Mesenchymal stem cell (in vitro differentiated cells and primary cell): ENCODE results near the gene DPP10.

ENCODE experiments used
- DNase-seq: peaks from one replicate; pipeline ENCODE4 v3.0.0-alpha.2; 2013
- H2AFZ ChIP-seq: one replicate; pipeline ENCODE4 v1.6.1; 2013; ENCODE audit warnings: low read depth, mild to moderate bottlenecking, control low read depth, inconsistent platforms, low read length, moderate library complexity
- H2AK5ac ChIP-seq: 2 replicates; pipeline ENCODE4 v1.6.1; 2013; ENCODE audit warnings: low read length, moderate library complexity, mild to moderate bottlenecking, inconsistent platforms; ENCODE audit not compliant: severe bottlenecking
- H2BK120ac ChIP-seq: one replicate; pipeline ENCODE4 v1.6.1; 2013; ENCODE audit warnings: low read depth, mild to moderate bottlenecking, inconsistent platforms, low read length, moderate library complexity
- H2BK12ac ChIP-seq, 2 experiments: one replicate each; pipeline ENCODE4 v1.6.1; 2013; ENCODE audit warnings: inconsistent platforms in 2 of 2, low read length in 2 of 2, mild to moderate bottlenecking in 2 of 2, moderate library complexity in 2 of 2, control low read depth in 1 of 2
- H2BK15ac ChIP-seq: one replicate; pipeline ENCODE4 v1.6.1; 2013; ENCODE audit warnings: mild to moderate bottlenecking, low read depth, inconsistent platforms; ENCODE audit not compliant: poor library complexity, severe bottlenecking
- H2BK5ac ChIP-seq: 2 replicates; pipeline ENCODE4 v1.6.1; 2013; ENCODE audit warnings: low read depth, mild to moderate bottlenecking, low read length, control low read depth, inconsistent platforms; ENCODE audit not compliant: poor library complexity, severe bottlenecking
- H3K14ac ChIP-seq, 2 experiments: one replicate each; pipeline ENCODE4 v1.6.1; 2013; ENCODE audit warnings: inconsistent platforms in 2 of 2, low read length in 2 of 2, control low read depth in 1 of 2, mild to moderate bottlenecking in 1 of 2, moderate library complexity in 1 of 2
- H3K18ac ChIP-seq, 2 experiments: one replicate each; pipeline ENCODE4 v1.6.1; 2013; ENCODE audit warnings: inconsistent platforms in 2 of 2, low read length in 2 of 2, control low read depth in 1 of 2, low read depth in 1 of 2, mild to moderate bottlenecking in 1 of 2
- H3K23ac ChIP-seq, 2 experiments: one replicate each; pipeline ENCODE4 v1.6.1; 2013; ENCODE audit warnings: inconsistent platforms in 2 of 2, low read length in 2 of 2, mild to moderate bottlenecking in 2 of 2, moderate library complexity in 2 of 2, control low read depth in 1 of 2
- H3K27ac ChIP-seq: 2 replicates; pipeline ENCODE4 v1.5.1; 2013; ENCODE audit warnings: mild to moderate bottlenecking, moderate library complexity, low read length, control low read depth, inconsistent platforms; ENCODE audit not compliant: poor library complexity, severe bottlenecking
- H3K27me3 ChIP-seq, 2 experiments: 2 replicates each; pipeline versions ENCODE4 v1.6.1 to v1.7.0; 2013; ENCODE audit warnings: low read length in 2 of 2, mild to moderate bottlenecking in 2 of 2, moderate library complexity in 2 of 2, control low read depth in 1 of 2, inconsistent platforms in 1 of 2; ENCODE audit not compliant: control insufficient read depth in 1 of 2, insufficient read depth in 1 of 2
- H3K36me3 ChIP-seq, 2 experiments: 2 replicates each; pipeline versions ENCODE4 v1.6.1 to v1.7.0; 2013; ENCODE audit warnings: low read length in 2 of 2, control low read depth in 1 of 2, inconsistent platforms in 1 of 2, low read depth in 1 of 2, mild to moderate bottlenecking in 1 of 2; ENCODE audit not compliant: insufficient read depth in 2 of 2, control insufficient read depth in 1 of 2
- H3K4ac ChIP-seq, 2 experiments: one replicate each; pipeline ENCODE4 v1.6.1; 2013; ENCODE audit warnings: inconsistent platforms in 2 of 2, low read length in 2 of 2, mild to moderate bottlenecking in 2 of 2, moderate library complexity in 2 of 2, control low read depth in 1 of 2, low read depth in 1 of 2
- H3K4me1 ChIP-seq: 2 replicates; pipeline ENCODE4 v1.6.1; 2013; ENCODE audit warnings: low read depth, low read length, control low read depth; ENCODE audit not compliant: control insufficient read depth, insufficient read depth
- H3K4me2 ChIP-seq: 2 replicates; pipeline ENCODE4 v1.6.1; 2013; ENCODE audit warnings: low read length, mild to moderate bottlenecking, inconsistent platforms; ENCODE audit not compliant: poor library complexity, severe bottlenecking
- H3K4me3 ChIP-seq, 2 experiments: 2 replicates each; pipeline versions ENCODE4 v1.5.1 to v1.7.0; 2013; ENCODE audit warnings: low read length in 2 of 2, mild to moderate bottlenecking in 2 of 2, control low read depth in 1 of 2, low read depth in 1 of 2; ENCODE audit not compliant: insufficient read depth in 1 of 2
- H3K79me1 ChIP-seq: replicated peaks from 2 replicates; pipeline ENCODE4 v1.6.1; 2013; ENCODE audit warnings: mild to moderate bottlenecking, control low read depth, low read length, inconsistent platforms; ENCODE audit not compliant: poor library complexity, severe bottlenecking
- H3K9ac ChIP-seq: 2 replicates; pipeline ENCODE4 v1.7.0; 2013; ENCODE audit warnings: mild to moderate bottlenecking, low read length, moderate library complexity
- H3K9me3 ChIP-seq: 2 replicates; pipeline ENCODE4 v1.7.0; 2013; ENCODE audit warnings: mild to moderate bottlenecking, low read length; ENCODE audit not compliant: control insufficient read depth
- H4K8ac ChIP-seq: one replicate; pipeline ENCODE4 v1.6.1; 2013; ENCODE audit warnings: inconsistent platforms, mild to moderate bottlenecking, low read length, moderate library complexity
- H4K91ac ChIP-seq: one replicate; pipeline ENCODE4 v1.6.1; 2013; ENCODE audit warnings: mild to moderate bottlenecking, low read length, inconsistent platforms
- WGBS: methylation state at CpG from one replicate; pipeline ENCODE4 v1.1.7; 2013; ENCODE audit warnings: mixed read lengths; 5-methylcytosine and 5-hydroxymethylcytosine counted together

The DPP10 gene

DNA sequence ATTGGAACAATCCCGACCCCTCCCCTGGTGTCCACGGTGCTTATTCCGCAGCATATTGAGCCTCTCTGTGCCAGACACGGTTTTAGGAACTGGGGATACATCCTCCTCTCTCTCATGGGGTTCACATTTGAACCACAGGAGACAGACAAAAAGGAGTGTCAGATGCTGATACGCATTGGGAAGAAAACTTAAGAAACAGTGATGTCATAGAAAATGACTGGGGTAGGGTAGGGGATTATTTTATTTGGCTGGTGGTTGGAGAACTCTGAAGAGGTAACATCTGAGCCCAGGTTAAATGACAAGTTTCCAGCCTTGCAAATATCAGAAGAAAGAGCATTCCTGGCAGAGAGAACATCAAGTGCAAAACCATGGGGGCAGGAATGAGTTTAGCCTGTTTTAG is 344.5 kb downstream of the DPP10 start:
- no peak overlapping the region for H4K8ac ChIP-seq
- H3K79me1 ChIP-seq: no peaks in the 10 kb centered on the region
- no peak overlapping the region for H2AK5ac ChIP-seq
- no peak overlapping the region for H3K14ac ChIP-seq
- H3K27me3 ChIP-seq: no peaks in the 10 kb centered on the region
- H2BK12ac ChIP-seq: no peak overlapping the region
- no peaks in the 10 kb centered on the region for H3K9me3 ChIP-seq
- no peak overlapping the region for H2BK5ac ChIP-seq
- no peak overlapping the region for H3K4me2 ChIP-seq
- H3K4me1 ChIP-seq: no peaks in the 10 kb centered on the region
- no peak overlapping the region for H2AFZ ChIP-seq
- H2BK120ac ChIP-seq: no peak overlapping the region
- H3K4me3 ChIP-seq: no peak overlapping the region
- no peak overlapping the region for H3K4ac ChIP-seq
- no peak overlapping the region for H3K23ac ChIP-seq
- H3K9ac ChIP-seq: no peak overlapping the region
- H3K18ac ChIP-seq: no peak overlapping the region
- WGBS: 72% methylated on average over 5 of the region's 5 CpGs
- DNase-seq: no peak
- H2BK15ac ChIP-seq: no peak overlapping the region
- no peaks in the 10 kb centered on the region for H3K36me3 ChIP-seq
- H4K91ac ChIP-seq: no peak overlapping the region
- H3K27ac ChIP-seq: no peak overlapping the region

DNA sequence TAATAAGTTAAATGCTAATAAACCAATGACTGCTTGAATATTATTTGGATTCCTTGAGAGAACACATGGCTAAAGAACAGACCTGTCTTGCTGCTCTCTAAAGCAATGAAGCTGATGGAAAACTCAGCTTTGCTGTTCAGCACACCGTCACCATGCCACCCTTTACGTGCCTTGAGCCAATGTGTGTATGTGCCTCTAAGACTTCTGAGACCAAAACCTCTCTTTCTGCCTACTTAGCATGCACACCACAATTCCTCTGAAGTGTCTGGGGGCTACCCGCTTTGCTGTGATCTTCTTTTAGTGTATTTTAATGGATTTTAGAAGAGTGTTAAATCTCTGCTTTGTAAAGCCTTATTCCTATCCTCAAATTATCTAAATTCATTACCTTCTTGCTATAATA is 345.0 kb downstream of the DPP10 start:
- Histone ChIP-seq H3K4ac (no peak overlapping the region), H3K4me1 (no peaks in the 10 kb centered on the region), H3K9ac (no peak overlapping the region), H3K23ac (no peak overlapping the region), H3K4me2 (no peak overlapping the region), H2BK15ac (no peak overlapping the region), H2AFZ (no peak overlapping the region), H2BK5ac (no peak overlapping the region), H3K27ac (no peak overlapping the region), H3K9me3 (no peaks in the 10 kb centered on the region), H3K79me1 (no peaks in the 10 kb centered on the region), H3K4me3 (no peak overlapping the region), H3K36me3 (no peaks in the 10 kb centered on the region), H3K14ac (no peak overlapping the region), H2BK12ac (no peak overlapping the region), H4K8ac (no peak overlapping the region), H3K18ac (no peak overlapping the region), H3K27me3 (no peaks in the 10 kb centered on the region), H2BK120ac (no peak overlapping the region), H4K91ac (no peak overlapping the region), H2AK5ac (no peak overlapping the region)
- WGBS: 88% methylated on average over 2 of the region's 3 CpGs
- no peak for DNase-seq

- Histone ChIP-seq H3K23ac (no peak overlapping the region), H2BK5ac (no peak overlapping the region), H2BK12ac (no peak overlapping the region), H3K14ac (no peak overlapping the region), H3K4ac (no peak overlapping the region), H3K4me3 (no peak overlapping the region), H2AK5ac (no peak overlapping the region), H4K91ac (no peak overlapping the region), H4K8ac (no peak overlapping the region), H3K79me1 (no peaks in the 10 kb centered on the region), H2AFZ (no peak overlapping the region), H3K36me3 (no peaks in the 10 kb centered on the region), H3K9me3 (no peaks in the 10 kb centered on the region), H3K4me1 (no peaks in the 10 kb centered on the region), H3K18ac (no peak overlapping the region), H3K27me3 (no peaks in the 10 kb centered on the region), H2BK120ac (no peak overlapping the region), H2BK15ac (no peak overlapping the region), H3K27ac (no peak overlapping the region), H3K4me2 (no peak overlapping the region), H3K9ac (no peak overlapping the region)
- DNase-seq: no peak
- 50% methylated on average over 1 of the region's 1 CpG for WGBS
These were observed 347.5 kb downstream of the DPP10 start for GRCh38 chr2:114789989-114790388.

DNA sequence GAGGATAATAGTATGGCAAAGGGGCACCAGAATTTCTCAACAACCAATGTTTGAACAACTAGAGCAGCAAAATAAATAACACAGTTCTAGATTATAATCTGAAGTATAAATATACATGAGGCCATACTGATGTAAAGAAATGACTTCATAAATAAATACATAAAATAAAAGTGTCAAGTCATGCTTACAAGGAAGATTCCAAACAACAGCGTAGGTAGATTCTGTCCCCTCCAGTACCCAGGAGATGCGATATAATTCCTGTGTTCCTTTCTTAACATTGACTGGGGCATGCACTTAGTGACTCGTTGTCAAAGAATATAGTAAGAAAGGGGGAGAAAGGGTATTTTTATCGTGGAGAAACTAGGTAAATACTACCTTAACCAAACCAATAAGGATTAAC is 355.1 kb downstream of the DPP10 start:
- Histone ChIP-seq H3K27ac (no peak overlapping the region), H3K9me3 (no peaks in the 10 kb centered on the region), H3K18ac (no peak overlapping the region), H3K23ac (no peak overlapping the region), H3K27me3 (no peaks in the 10 kb centered on the region), H4K8ac (no peak overlapping the region), H3K4me3 (no peak overlapping the region), H4K91ac (no peak overlapping the region), H3K36me3 (no peaks in the 10 kb centered on the region), H2AK5ac (no peak overlapping the region), H3K4ac (no peak overlapping the region), H3K9ac (no peak overlapping the region), H3K79me1 (no peaks in the 10 kb centered on the region), H3K4me1 (no peaks in the 10 kb centered on the region), H2BK5ac (no peak overlapping the region), H3K4me2 (no peak overlapping the region), H2AFZ (no peak overlapping the region), H2BK15ac (no peak overlapping the region), H2BK120ac (no peak overlapping the region), H3K14ac (no peak overlapping the region), H2BK12ac (no peak overlapping the region)
- DNase-seq: no peak
- 88% methylated on average over 2 of the region's 4 CpGs for WGBS
